HG03060 (cell line): ENCODE results near the gene GREB1L.
"Not testable (repeated sequence)": the region's sequence is repeated elsewhere in the genome, so short reads cannot be mapped to it uniquely, and the experiment has no call there.

ENCODE experiments used
- ATAC-seq: cut with Tn5 transposase; IDR thresholded peaks from one replicate; pipeline ENCODE4 v1.9.1; 2021; ENCODE audit warnings: low read depth, moderate number of reproducible peaks; ENCODE audit not compliant: unreplicated experiment

Gene GREB1L

GRCh38 chr18:21262979-21263378 lies 20.9 kb downstream of the GREB1L start:
- no peak for ATAC-seq

DNA sequence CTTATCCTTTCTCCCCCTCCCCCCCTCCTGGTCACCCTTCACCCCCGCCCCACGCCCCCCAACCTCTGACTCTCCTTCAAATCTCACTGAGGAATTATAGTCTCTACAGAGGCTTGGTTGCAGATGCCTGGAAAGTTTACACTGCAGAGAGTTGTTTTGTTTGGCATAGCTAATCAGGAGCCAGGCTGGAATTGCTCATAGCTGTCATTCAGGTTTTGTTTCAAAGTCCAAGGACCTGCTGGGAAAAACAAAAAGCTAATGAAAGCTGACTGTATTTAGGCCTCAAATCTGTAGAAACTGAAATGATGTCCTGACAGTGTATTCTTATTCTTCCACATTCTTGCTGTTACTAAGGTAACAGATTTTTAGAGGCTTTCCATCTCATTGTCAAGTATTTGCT lies 22.6 kb downstream of the GREB1L start:
- ATAC-seq, result no peak

DNA sequence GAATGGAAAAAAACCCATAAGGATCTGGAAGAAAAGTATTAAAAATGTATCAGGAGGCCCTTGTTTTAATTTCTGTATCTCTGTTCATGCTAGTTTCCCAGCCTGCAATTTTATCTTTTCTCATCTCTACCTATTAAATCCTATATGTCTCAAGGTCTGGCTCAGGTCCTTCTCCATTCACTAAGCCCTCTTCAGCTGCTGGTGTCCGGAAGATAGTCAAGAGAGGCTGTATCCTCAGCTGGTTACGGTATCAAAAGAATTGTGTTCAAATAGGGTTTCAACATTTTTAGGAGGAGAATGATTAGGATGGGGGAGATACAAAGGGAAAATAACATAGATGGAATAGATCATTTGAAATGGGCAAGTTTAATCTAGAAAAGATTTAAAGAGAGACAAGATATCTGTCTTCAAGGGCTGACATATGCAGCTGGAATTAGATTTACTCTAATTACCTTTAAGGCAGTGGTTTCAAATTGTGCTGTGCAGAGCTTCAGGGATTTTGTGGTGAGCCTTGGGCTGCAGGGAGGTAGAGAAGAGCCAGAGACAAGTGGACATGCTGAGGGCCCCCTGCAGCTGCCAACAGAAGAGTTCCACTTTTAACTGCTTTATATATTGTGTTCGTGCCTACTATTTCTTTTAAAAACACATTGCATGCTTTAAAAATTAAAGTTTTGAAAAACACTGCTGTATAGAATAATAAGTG lies 24.1 kb downstream of the GREB1L start:
- ATAC-seq, result no peak

DNA sequence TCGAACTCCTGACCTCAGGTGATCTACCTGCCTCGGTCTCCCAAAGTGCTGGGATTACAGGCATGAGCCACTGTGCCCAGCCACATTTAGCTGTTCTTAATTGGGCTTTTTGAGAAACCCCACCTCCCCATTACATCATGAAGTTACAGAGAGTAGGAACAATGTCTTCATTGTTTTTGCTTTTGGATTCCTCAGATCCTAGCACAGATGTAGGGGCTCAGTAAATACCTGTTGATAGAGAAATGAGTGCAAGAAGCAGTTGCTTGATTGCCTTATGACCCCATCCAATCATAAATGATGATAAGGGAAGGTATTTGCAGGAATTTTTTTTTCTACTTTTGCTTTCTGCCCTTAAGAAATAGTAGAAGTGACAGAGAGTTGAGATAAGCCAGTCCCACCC lies 25.4 kb downstream of the GREB1L start:
- ATAC-seq, result no peak

DNA sequence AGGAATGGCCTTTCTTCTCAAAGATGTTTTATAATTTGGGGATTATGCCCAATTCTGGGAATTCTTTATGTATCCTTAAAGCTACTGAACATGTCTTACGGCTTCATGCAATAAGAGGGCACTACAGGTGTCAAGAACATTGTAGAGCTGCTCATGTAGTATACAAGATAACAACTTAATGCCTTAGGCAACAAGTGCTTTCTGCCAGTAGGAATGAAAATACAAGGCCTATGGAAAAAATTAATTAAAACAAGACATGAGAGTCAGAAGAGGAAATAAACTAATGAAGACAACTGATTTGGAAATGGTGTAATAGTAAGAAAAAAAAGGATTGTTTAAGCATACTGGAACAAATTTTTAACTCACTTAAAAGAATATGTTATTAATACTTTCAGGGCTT lies 27.3 kb downstream of the GREB1L start:
- no peak for ATAC-seq

DNA sequence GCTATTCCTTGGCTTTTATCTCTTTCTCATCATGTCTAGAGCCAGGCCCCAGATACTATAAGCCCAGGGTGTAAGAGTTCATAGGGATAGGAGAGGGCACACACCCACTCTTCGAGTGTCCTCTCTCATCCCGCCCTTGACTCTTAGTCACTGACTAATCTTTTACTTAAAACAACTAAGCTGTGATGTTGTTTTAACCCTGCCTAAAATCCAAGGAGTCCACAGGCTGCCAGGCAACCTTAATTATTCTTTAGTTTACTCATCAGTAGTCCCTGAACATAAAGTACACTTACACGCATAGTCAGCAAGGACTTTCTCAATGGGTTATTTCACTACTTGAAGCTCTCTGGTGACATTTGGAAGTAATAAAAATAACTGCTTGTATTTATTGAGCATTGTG lies 28.4 kb downstream of the GREB1L start:
- no peak for ATAC-seq

DNA sequence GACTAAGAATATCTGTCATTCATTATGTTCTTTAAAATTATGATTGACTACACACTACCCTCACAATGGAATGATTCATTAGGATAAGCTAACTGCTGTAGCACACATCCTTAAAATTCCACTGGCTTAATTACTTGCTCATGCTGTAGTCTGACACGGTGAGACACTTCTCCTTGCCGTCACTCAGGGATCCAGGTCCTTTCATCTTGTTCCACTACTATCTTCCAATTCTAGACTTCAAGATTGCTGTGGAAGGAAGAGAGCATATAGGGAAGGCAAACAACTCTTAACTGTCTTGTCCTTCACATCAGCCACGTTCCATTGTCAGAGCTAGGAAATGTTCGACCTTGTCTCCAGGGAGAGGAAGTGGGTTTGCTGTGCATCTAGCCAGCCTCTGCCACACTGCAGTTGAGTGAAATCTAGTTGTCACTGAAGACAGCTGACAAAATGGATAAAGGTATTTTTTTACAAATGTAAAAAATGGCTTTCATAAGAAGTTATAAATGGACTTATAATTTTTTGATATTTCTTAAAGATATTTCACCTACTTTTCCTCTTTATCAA lies 30.1 kb downstream of the GREB1L start:
- no peak for ATAC-seq

DNA sequence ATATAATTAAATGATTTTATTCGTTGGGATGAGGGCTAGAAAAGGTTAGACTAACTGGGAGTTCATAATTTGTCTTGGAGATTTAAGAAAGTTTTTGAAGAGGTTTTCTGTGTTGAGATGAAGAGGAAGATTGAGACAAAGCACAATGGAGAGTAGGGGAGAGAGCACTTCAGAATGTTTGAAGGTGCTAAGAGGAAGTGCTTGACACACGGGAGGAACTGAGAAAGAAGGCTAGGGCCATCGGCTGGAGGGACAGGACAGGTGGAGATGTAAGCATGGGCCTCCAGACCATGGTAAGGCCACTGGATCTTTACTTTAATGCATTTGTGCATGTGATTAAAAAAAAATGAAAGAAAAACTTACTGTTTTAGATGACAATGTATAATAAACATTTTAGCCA lies 31.5 kb downstream of the GREB1L start:
- no peak for ATAC-seq

DNA sequence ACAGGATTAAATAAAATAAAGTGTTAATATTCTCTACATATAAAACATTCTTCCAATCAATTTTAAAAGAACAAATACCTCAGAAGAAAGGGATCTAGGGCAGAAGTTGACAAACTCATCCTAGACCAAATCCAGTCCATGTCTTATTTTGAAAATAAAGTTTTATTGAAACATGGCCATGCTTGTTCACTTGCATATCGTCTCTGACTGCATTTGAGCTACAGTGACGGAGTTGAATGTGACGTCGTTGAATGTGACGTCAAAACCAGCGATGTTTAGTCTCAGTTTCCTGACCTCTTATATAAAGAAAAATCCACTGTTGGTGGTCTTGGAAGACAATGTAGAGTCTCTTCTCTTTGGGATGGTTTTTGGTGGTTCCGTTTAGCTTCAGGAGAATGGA lies 33.6 kb downstream of the GREB1L start:
- ATAC-seq, result no peak

- no peak for ATAC-seq
Measured at GRCh38 chr18:21277578-21277977, 35.5 kb downstream of the GREB1L start.

DNA sequence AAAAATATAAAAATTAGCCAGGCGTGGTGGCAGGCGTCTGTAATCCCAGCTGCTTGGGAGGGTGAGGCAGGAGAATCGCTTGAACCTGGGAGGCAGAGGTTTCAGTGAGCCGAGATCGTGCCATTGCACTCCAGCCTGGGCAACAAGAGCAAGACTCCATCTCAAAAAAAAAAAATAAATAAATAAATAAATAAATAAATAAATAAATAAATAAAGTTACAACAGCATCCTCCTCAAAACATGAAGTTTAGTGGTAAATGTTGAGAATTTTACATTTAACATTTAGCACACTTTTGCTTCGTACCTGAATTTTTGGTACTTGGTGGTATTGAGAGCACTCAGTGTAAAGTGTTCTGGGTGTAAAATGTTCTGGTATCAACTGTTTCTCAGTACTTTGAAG lies 36.2 kb downstream of the GREB1L start:
- not testable (repeated sequence) for ATAC-seq

- ATAC-seq, result no peak
Measured at GRCh38 chr18:21281603-21282002, 39.6 kb downstream of the GREB1L start.

- ATAC-seq, result no peak
Measured at GRCh38 chr18:21284540-21284939, 42.5 kb downstream of the GREB1L start.

DNA sequence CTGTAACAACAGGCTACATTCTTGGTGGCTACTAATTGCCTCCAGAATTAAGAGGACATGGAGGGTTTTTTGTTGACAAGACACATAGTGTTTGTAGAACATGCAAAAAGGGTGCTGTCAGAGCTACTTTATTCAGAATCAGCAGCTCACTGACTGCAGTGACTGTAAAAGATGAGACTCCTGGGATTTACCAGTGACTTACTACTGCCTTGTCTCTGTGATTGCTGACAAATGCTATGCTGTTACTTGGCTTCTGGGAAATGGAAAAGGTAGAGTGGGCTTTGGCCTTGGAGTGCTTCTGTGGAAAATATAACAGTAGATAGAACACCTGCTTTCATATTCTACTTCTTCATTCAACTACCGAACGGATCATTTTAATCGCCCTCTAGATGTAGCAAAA lies 47.8 kb downstream of the GREB1L start:
- ATAC-seq, result no peak

DNA sequence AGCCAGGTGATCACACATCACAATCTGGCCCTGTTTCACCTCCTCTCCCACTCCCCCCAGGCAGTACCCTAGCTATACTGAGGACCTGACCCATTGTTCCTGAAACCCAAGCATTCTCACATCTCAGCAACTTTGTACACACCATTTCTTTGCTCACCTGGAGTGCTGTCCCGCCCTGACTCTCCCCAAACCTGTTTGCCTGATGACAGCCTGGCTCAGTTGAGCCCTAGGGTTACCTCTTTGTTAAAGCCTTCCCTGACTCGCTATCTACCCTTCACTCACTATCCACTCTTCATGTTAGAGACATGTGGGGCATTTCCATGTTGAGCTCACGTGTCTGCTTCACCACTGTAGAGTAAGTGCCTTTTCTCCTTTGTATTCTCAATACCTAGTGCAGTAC lies 49.1 kb downstream of the GREB1L start:
- ATAC-seq, result no peak

- no peak for ATAC-seq
Measured at GRCh38 chr18:21293479-21293878, 51.4 kb downstream of the GREB1L start.

DNA sequence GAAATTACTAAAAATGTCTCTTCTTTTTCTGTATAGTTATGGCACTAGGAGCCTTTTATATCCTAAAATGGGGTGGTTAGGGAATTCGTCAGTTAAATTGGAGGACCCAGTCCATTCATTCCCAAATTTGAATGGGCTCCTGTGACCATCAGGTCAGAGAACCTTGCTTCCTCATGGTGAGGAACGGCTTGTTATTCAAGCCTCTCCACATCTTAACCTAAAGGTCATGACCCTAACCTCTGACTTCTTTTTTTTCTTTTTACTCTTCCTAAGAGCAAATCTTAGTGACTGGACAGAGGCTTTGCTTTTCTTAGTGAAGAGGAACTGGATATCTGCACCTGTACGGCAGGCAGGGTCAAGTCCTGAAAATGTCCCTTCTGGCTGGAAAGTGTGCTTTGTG lies 53.1 kb downstream of the GREB1L start:
- no peak for ATAC-seq

- ATAC-seq, result no peak
Measured at GRCh38 chr18:21296045-21296444, 54.0 kb downstream of the GREB1L start.

DNA sequence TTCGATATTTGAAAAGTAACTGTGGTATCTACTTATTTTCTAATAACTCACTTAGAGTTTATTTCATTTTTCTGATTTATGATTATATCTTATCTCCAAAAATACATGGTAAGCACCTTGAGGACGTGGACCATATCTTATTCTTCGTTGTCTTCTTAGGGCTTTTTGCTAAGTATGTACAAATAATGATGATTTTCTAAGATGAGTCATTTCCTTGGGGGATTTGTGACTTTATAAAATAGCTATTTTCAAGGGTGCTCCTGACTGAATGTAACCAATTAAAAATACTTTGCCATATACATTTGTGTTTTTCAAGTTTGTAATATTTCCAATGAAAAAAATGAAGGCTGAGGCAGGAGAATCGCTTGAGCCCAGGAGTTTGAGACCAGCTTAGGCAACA lies 56.3 kb downstream of the GREB1L start:
- no peak for ATAC-seq

DNA sequence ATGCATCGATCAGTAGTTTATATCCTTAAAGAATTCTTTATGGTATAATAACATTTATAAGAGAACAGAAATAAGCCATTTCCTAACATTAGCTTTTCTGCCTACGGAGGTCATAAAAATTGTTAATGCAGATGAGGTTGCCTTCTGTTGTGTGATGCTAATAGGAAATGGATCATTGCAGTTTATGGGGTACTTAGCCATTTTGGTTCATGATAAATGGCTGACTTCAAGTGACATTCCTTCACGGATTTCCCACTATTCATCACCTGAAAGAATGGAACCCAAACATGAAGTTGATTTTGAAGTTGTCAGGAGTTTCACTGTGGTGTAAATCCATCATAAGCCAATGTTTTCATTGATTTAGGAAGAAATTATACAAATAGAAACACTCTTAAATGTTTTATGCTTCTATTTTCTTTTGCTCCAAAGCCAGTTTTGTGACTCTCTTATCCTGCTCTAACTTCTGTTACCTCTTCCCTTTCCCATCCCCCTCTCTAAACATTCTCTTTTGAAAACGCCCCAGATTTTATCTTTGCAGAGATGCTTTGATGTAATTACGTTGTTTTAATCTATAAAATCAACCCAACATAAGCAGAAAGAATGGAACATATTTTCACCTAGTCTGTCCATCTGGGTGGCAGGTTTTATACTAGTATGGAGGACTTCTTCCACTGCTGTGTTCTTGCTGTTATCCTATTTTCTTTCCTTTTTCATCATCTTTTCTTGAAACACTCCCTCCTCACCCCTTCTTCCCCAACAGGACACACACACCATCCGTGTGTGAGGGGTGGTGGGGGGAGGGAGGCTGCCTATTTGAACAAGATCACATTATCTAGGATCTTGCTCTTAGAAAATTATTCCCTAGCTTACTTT lies 58.2 kb downstream of the GREB1L start:
- no peak for ATAC-seq

DNA sequence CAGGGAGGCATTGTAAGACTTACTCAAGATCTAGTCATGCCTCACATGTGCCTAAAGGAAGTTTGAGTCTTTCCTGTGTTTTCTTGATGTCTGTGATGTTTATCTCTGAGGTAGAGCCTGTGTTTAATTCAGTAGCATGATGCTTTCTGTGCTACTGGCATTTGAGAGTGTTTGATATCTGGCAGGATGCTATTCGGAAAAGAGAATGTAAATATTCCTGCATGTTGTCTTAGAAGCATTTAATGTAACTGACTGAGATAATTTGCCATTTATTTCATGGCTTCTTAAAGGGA lies 58.8 kb downstream of the GREB1L start:
- ATAC-seq, result no peak

DNA sequence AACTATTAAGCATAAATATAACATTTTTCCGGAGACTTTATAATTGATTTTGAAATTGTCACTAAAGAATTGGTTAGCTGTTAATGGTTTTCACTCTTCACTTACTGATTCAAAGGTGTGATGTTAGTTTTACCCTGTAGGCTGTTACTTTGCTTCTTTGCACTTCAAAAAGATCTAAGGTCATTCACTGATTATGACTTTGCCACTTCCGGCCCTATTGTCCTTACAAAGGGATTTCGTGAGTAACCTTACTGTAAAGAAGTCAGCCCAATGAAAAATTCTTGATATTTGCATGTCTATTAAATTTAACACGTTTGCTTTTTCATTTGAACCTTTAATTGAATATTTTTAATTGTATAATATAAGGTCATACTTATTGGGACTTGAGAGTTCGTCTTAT lies 61.4 kb downstream of the GREB1L start:
- no peak for ATAC-seq
